HepG2 (cell line): ENCODE measurements around the gene TNP2. TPM values are rescaled to one million over a fixed set of nuclear protein-coding genes. Genes with fewer than 3 reads are reported as not detected.

Source experiments
- ATAD3A ChIP-seq: sonication (generic); formaldehyde crosslinking; IDR thresholded peaks from 2 replicates; pipeline ENCODE4 v1.4.0; 2020; ENCODE audit warnings: missing genetic modification reagents
- ATF1 ChIP-seq: IDR thresholded peaks from 2 replicates; pipeline ENCODE4 v1.6.1; 2016; ENCODE audit warnings: mild to moderate bottlenecking, control low read depth
- CENPT ChIP-seq: sonication (generic); formaldehyde crosslinking; IDR thresholded peaks from 2 replicates; pipeline ENCODE4 v1.8.0; 2022; ENCODE audit warnings: low read depth, mild to moderate bottlenecking, moderate library complexity, missing genetic modification reagents
- CSRNP2 ChIP-seq: sonication (generic); formaldehyde crosslinking; conservative IDR thresholded peaks from 2 replicates; pipeline ENCODE4 v1.8.0; 2022; ENCODE audit warnings: low read depth, missing genetic modification reagents
- ELF4 ChIP-seq: sonication (generic); formaldehyde crosslinking; IDR thresholded peaks from 2 replicates; pipeline ENCODE4 v1.5.0; 2020; ENCODE audit warnings: missing genetic modification reagents, mild to moderate bottlenecking, moderate library complexity, borderline replicate concordance
- HCFC1 ChIP-seq: fragments of 150-350 bp; IDR thresholded peaks from 2 replicates; pipeline ENCODE4 v1.6.1; 2014; ENCODE audit warnings: low read depth, low read length
- NFIC ChIP-seq: IDR thresholded peaks from 2 replicates; pipeline ENCODE4 v1.6.1; 2012; ENCODE audit warnings: mild to moderate bottlenecking, low read length, inconsistent platforms
- PAF1 ChIP-seq: IDR thresholded peaks from 2 replicates; pipeline ENCODE4 v1.6.1; 2016; ENCODE audit warnings: missing genetic modification reagents, missing compliant biosample characterization
- SIX1 ChIP-seq: sonication (generic); formaldehyde crosslinking; IDR thresholded peaks from 2 replicates; pipeline ENCODE4 v1.4.0; 2020; ENCODE audit warnings: missing genetic modification reagents, borderline replicate concordance
- TAF15 ChIP-seq: fragments of 200-400 bp; formaldehyde crosslinking; IDR thresholded peaks from one replicate; pipeline ENCODE4 v1.6.1; 2018; ENCODE audit warnings: mild to moderate bottlenecking, low read depth, low read length; ENCODE audit not compliant: poor library complexity, severe bottlenecking
- TCF12 ChIP-seq, 2 experiments: fragments of 450-650 bp in 1 of 2; sonication (generic) in 1 of 2; formaldehyde crosslinking in 1 of 2; IDR thresholded peaks; 2 replicates each; pipeline versions ENCODE4 v1.6.1 to v1.8.0; 2017 to 2022; ENCODE audit warnings: antibody characterized with exemption in 1 of 2, mild to moderate bottlenecking in 1 of 2, missing genetic modification reagents in 1 of 2, moderate library complexity in 1 of 2
- TCF7L2 ChIP-seq: IDR thresholded peaks from 2 replicates; pipeline ENCODE4 v1.6.1; 2011; ENCODE audit warnings: mild to moderate bottlenecking, low read depth, low read length, moderate library complexity
- ZNF224 ChIP-seq: sonication (generic); formaldehyde crosslinking; IDR thresholded peaks from 2 replicates; pipeline ENCODE4 v1.5.0; 2020; ENCODE audit warnings: mild to moderate bottlenecking, missing genetic modification reagents
- ZNF3 ChIP-seq: IDR thresholded peaks from 2 replicates; pipeline ENCODE4 v1.7.0; 2017; ENCODE audit warnings: inconsistent platforms
- ZNF460 ChIP-seq: sonication (generic); formaldehyde crosslinking; IDR thresholded peaks from 2 replicates; pipeline ENCODE4 v1.5.1; 2020; ENCODE audit warnings: missing genetic modification reagents, mild to moderate bottlenecking, borderline replicate concordance
- ZNF616 ChIP-seq: sonication (generic); formaldehyde crosslinking; IDR thresholded peaks from 2 replicates; pipeline ENCODE4 v1.5.0; 2020; ENCODE audit warnings: low read depth, mild to moderate bottlenecking, missing genetic modification reagents
- ZNF619 ChIP-seq: sonication (generic); formaldehyde crosslinking; IDR thresholded peaks from 2 replicates; pipeline ENCODE4 v1.4.0; 2020; ENCODE audit warnings: mild to moderate bottlenecking, missing genetic modification reagents
- ZSCAN29 ChIP-seq: sonication (generic); formaldehyde crosslinking; conservative IDR thresholded peaks from 2 replicates; pipeline ENCODE4 v1.4.0; 2020; ENCODE audit warnings: mild to moderate bottlenecking, missing genetic modification reagents
- polyA plus RNA-seq, 8 experiments: library from polyadenylated mRNA; depleted of rRNA in 3 of 8; stranded (reverse) in 7 of 8; unstranded in 1 of 8; fragments of >200 nt; fragmentation: Illumina TruSeq in 4 of 8; extraction: Trizol in 4 of 8; gene quantifications; 2 replicates each; pipeline versions ENCODE4 v1.2.1 to v1.2.3, GENCODE V29; 2011 to 2016; ENCODE audit warnings: low read depth in 4 of 8, missing spikeins in 1 of 8, mixed read lengths in 1 of 8; ENCODE audit not compliant: insufficient read depth in 1 of 8
- total RNA-seq, 5 experiments: library from RNA; depleted of rRNA; stranded (reverse); fragments of >200 nt; fragmentation: Illumina TruSeq; extraction: Trizol; gene quantifications; 2 replicates each; pipeline ENCODE4 v1.2.3, GENCODE V29; 2016; ENCODE audit warnings: low read depth in 1 of 5
- TF ChIP-seq, protein P1 (sequence below): sonication (generic); formaldehyde crosslinking; IDR thresholded peaks from 2 replicates; pipeline ENCODE4 v1.4.0; 2020; ENCODE audit warnings: missing genetic modification reagents
- TF ChIP-seq, protein P2 (sequence below): sonication (generic); formaldehyde crosslinking; conservative IDR thresholded peaks from 2 replicates; pipeline ENCODE4 v1.4.0; 2020; ENCODE audit warnings: missing genetic modification reagents
- TF ChIP-seq, protein P3 (sequence below): IDR thresholded peaks from 2 replicates; pipeline ENCODE4 v1.6.1; 2016; ENCODE audit warnings: low read depth, borderline replicate concordance

TNP2 gene
- total and polyA plus RNA-seq, 2 of the 13 experiments (the other 11 are each of a cell fraction or from before 2014, with no cell fraction given) = not detected

DNA sequence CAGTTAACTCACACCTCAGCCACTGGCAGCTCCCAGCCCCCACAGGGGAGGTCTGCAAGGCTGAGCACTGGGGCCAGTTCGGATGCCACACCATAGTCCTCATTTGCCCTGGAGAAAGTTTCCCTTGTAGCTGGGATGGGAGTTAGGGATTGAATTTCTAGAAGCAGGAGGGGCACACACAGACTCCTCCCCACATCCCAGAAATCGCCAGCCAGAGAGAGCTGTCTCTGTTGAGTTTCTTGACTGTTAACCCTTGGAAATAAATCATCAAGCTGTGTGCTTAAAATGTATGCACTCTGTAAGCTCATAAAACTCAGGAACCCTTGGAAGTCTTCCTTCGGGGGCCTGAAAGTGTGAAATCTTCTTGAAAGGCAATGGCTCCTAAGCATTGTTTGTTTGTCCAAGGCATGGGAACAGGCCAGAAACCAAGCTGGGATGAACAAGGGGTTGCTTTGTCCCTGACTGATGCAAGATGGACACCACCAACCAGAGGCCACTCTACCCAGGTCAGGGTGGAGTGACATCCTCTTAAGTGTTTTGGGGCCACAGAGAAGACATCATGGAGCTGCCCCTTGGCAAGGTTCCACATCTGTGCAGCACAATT, 4.7 kb upstream of the TNP2 start (continued):
- TF ChIP-seq, protein P1, sequence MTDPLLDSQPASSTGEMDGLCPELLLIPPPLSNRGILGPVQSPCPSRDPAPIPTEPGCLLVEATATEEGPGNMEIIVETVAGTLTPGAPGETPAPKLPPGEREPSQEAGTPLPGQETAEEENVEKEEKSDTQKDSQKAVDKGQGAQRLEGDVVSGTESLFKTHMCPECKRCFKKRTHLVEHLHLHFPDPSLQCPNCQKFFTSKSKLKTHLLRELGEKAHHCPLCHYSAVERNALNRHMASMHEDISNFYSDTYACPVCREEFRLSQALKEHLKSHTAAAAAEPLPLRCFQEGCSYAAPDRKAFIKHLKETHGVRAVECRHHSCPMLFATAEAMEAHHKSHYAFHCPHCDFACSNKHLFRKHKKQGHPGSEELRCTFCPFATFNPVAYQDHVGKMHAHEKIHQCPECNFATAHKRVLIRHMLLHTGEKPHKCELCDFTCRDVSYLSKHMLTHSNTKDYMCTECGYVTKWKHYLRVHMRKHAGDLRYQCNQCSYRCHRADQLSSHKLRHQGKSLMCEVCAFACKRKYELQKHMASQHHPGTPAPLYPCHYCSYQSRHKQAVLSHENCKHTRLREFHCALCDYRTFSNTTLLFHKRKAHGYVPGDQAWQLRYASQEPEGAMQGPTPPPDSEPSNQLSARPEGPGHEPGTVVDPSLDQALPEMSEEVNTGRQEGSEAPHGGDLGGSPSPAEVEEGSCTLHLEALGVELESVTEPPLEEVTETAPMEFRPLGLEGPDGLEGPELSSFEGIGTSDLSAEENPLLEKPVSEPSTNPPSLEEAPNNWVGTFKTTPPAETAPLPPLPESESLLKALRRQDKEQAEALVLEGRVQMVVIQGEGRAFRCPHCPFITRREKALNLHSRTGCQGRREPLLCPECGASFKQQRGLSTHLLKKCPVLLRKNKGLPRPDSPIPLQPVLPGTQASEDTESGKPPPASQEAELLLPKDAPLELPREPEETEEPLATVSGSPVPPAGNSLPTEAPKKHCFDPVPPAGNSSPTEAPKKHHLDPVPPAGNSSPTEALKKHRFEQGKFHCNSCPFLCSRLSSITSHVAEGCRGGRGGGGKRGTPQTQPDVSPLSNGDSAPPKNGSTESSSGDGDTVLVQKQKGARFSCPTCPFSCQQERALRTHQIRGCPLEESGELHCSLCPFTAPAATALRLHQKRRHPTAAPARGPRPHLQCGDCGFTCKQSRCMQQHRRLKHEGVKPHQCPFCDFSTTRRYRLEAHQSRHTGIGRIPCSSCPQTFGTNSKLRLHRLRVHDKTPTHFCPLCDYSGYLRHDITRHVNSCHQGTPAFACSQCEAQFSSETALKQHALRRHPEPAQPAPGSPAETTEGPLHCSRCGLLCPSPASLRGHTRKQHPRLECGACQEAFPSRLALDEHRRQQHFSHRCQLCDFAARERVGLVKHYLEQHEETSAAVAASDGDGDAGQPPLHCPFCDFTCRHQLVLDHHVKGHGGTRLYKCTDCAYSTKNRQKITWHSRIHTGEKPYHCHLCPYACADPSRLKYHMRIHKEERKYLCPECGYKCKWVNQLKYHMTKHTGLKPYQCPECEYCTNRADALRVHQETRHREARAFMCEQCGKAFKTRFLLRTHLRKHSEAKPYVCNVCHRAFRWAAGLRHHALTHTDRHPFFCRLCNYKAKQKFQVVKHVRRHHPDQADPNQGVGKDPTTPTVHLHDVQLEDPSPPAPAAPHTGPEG (CRISPR knock-in tag) = 0 out of 2 replicates have a peak, but pooled peaks have one; percentile 71
- no peak for TF ChIP-seq TCF7L2
- TF ChIP-seq ZNF616 = no peak
- TF ChIP-seq ZNF3 (CRISPR knock-in tag) = no peak
- no peak for TF ChIP-seq CENPT
- no peak for TF ChIP-seq ZNF619 (CRISPR knock-in tag)
- no peak for TF ChIP-seq SIX1 (CRISPR knock-in tag)
- TF ChIP-seq TCF12 (IDR thresholded peaks at IDR 0.05) = no peak
- TF ChIP-seq TCF12 (CRISPR knock-in tag; IDR thresholded peaks at IDR 0.05) = no peak
- TF ChIP-seq, protein P2, sequence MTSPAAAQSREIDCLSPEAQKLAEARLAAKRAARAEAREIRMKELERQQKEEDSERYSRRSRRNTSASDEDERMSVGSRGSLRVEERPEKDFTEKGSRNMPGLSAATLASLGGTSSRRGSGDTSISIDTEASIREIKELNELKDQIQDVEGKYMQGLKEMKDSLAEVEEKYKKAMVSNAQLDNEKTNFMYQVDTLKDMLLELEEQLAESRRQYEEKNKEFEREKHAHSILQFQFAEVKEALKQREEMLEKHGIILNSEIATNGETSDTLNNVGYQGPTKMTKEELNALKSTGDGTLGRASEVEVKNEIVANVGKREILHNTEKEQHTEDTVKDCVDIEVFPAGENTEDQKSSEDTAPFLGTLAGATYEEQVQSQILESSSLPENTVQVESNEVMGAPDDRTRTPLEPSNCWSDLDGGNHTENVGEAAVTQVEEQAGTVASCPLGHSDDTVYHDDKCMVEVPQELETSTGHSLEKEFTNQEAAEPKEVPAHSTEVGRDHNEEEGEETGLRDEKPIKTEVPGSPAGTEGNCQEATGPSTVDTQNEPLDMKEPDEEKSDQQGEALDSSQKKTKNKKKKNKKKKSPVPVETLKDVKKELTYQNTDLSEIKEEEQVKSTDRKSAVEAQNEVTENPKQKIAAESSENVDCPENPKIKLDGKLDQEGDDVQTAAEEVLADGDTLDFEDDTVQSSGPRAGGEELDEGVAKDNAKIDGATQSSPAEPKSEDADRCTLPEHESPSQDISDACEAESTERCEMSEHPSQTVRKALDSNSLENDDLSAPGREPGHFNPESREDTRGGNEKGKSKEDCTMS (CRISPR knock-in tag) = no peak
- TF ChIP-seq ATF1 (CRISPR knock-in tag) = no peak
- no peak for TF ChIP-seq ATAD3A (CRISPR knock-in tag)
- TF ChIP-seq ELF4 (CRISPR knock-in tag) = no peak
- TF ChIP-seq ZSCAN29 (CRISPR knock-in tag) = peak; percentile 73; the same call in 1 of the 2 replicates
- TF ChIP-seq CSRNP2 = no peak
- TF ChIP-seq HCFC1 = no peak
- TF ChIP-seq, protein P3, sequence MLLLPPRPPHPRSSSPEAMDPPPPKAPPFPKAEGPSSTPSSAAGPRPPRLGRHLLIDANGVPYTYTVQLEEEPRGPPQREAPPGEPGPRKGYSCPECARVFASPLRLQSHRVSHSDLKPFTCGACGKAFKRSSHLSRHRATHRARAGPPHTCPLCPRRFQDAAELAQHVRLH = no peak; the same call in 1 of the 2 replicates
- no peak for TF ChIP-seq TAF15
- no peak; the same call in 1 of the 2 replicates for TF ChIP-seq ZNF460
- peak; percentile 35; the same call in 1 of the 2 replicates for TF ChIP-seq NFIC
- TF ChIP-seq ZNF224 (CRISPR knock-in tag) = no peak
- TF ChIP-seq PAF1 (CRISPR knock-in tag) = no peak
